ENCODE measurements around the gene ELP1. TPM values are rescaled to one million over a fixed set of nuclear protein-coding genes. Genes with fewer than 3 reads are reported as not detected.

Gene ELP1

GRCh38 chr9:108832179-108832500, 101.8 kb downstream of the ELP1 start:
- Histone ChIP-seq H3K4me1 (ENCODE audit: control insufficient read depth, insufficient read depth, low read length) (no peaks in the 10 kb centered on the region), H3K9me3 (replicated peaks; ENCODE audit: low read length) (no peaks in the 10 kb centered on the region), H3K9ac (ENCODE audit: low read depth, low read length) (no peak overlapping the region), H3K27me3 (ENCODE audit: control insufficient read depth, insufficient read depth, low read length) (no peaks in the 10 kb centered on the region), H3K4me2 (ENCODE audit: low read length) (no peak overlapping the region), H3K4me3 (ENCODE audit: low read length) (no peak overlapping the region), H3K36me3 (ENCODE audit: insufficient read depth, low read length) (no peaks in the 10 kb centered on the region)

GRCh38 chr9:108831496-108832178, 102.3 kb downstream of the ELP1 start:
- Histone ChIP-seq H3K4me1 (ENCODE audit: control insufficient read depth, insufficient read depth, low read length) (no peaks in the 10 kb centered on the region), H3K36me3 (ENCODE audit: insufficient read depth, low read length) (no peaks in the 10 kb centered on the region), H3K4me3 (ENCODE audit: low read length) (no peak overlapping the region), H3K9me3 (replicated peaks; ENCODE audit: low read length) (no peaks in the 10 kb centered on the region), H3K4me2 (ENCODE audit: low read length) (no peak overlapping the region), H3K27me3 (ENCODE audit: control insufficient read depth, insufficient read depth, low read length) (no peaks in the 10 kb centered on the region), H3K9ac (ENCODE audit: low read depth, low read length) (no peak overlapping the region)

GRCh38 chr9:108830272-108830671, 103.7 kb downstream of the ELP1 start:
- Histone ChIP-seq H3K4me1 (ENCODE audit: control insufficient read depth, insufficient read depth, low read length) (no peaks in the 10 kb centered on the region), H3K4me3 (ENCODE audit: low read length) (no peak overlapping the region), H3K36me3 (ENCODE audit: insufficient read depth, low read length) (no peaks in the 10 kb centered on the region), H3K27me3 (ENCODE audit: control insufficient read depth, insufficient read depth, low read length) (peaks cover 8% of the 10 kb centered on the region), H3K4me2 (ENCODE audit: low read length) (no peak overlapping the region), H3K9ac (ENCODE audit: low read depth, low read length) (no peak overlapping the region), H3K9me3 (replicated peaks; ENCODE audit: low read length) (no peaks in the 10 kb centered on the region)

DNA sequence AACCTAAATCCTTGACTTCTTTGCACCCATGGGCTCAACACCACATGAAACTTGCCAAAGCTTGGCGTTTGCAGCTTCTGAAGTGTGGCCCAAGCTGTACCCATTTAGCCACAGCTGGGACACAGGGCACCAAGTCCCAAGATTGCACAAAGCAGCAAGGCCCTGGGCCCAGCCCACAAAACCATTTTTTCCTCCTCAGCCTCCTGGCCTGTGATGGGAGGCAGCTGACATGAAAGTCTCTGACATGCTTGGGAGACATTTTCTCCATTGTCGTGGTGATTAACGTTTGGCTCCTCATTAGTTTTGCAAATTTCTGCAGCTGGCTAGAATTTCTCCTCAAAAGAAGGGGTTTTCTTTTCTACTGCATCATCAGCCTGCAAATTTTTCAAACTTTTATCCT, 110.1 kb downstream of the ELP1 start:
- Histone ChIP-seq H3K4me2 (ENCODE audit: low read length) (no peak overlapping the region), H3K4me3 (ENCODE audit: low read length) (no peak overlapping the region), H3K4me1 (ENCODE audit: control insufficient read depth, insufficient read depth, low read length) (no peaks in the 10 kb centered on the region), H3K36me3 (ENCODE audit: insufficient read depth, low read length) (no peaks in the 10 kb centered on the region), H3K27me3 (ENCODE audit: control insufficient read depth, insufficient read depth, low read length) (peaks cover 12% of the 10 kb centered on the region), H3K9me3 (replicated peaks; ENCODE audit: low read length) (no peaks in the 10 kb centered on the region), H3K9ac (ENCODE audit: low read depth, low read length) (no peak overlapping the region)

Small RNA genes lying within 50 kb of the gene (small RNA-seq; reads per million reads assigned to genes)
- not detected for gene AL359692.1

Measured in skeletal muscle satellite cell (primary cell).